ENCODE measurements around the gene PRKCI. TPM values are rescaled to one million over a fixed set of nuclear protein-coding genes. Genes with fewer than 3 reads are reported as not detected.
"Not testable (repeated sequence)": the region's sequence is repeated elsewhere in the genome, so short reads cannot be mapped to it uniquely, and the experiment has no call there.

The PRKCI gene
- total RNA-seq, 1 donor from 2014 or later, result 18.5 TPM

GRCh38 chr3:170337420-170337819 is 115.2 kb downstream of the PRKCI start:
- intact Hi-C loops (cut with micrococcal nuclease), result no loop called here

GRCh38 chr3:170338690-170339340 is 116.6 kb downstream of the PRKCI start:
- intact Hi-C loops (cut with micrococcal nuclease), result no loop called here

- intact Hi-C loops (cut with micrococcal nuclease), result not testable (repeated sequence)
Measured at GRCh38 chr3:170342273-170342672, 120.0 kb downstream of the PRKCI start.

GRCh38 chr3:170343859-170344258 is 121.6 kb downstream of the PRKCI start:
- intact Hi-C loops (cut with micrococcal nuclease), result not testable (repeated sequence)

- intact Hi-C loops (cut with micrococcal nuclease), result no loop called here
Measured at GRCh38 chr3:170344971-170345370, 122.7 kb downstream of the PRKCI start.

- intact Hi-C loops (cut with micrococcal nuclease), result no loop called here
Measured at GRCh38 chr3:170346481-170347392, 124.5 kb downstream of the PRKCI start.

GRCh38 chr3:170350515-170351413 is 128.5 kb downstream of the PRKCI start:
- intact Hi-C loops (cut with micrococcal nuclease), result loop anchor here (10.0 kb wide), 2 partner anchors 686 to 1104 kb away; partner anchors contain the start of gene MECOM

- intact Hi-C loops (cut with micrococcal nuclease), result loop anchor here (10.0 kb wide), 2 partner anchors 688 to 1102 kb away; partner anchors contain the start of gene MECOM
Measured at GRCh38 chr3:170352936-170353335, 130.7 kb downstream of the PRKCI start.

GRCh38 chr3:170353485-170353884 is 131.3 kb downstream of the PRKCI start:
- intact Hi-C loops (cut with micrococcal nuclease), result loop anchor here (10.0 kb wide), 2 partner anchors 689 to 1101 kb away; partner anchors contain the start of gene MECOM

GRCh38 chr3:170354760-170355159 is 132.5 kb downstream of the PRKCI start:
- intact Hi-C loops (cut with micrococcal nuclease), result loop anchor here (5.0 to 10.0 kb wide), 3 partner anchors 690 to 1213 kb away; partner anchors contain the start of gene MECOM

Other genes starting within 250 kb of the PRKCI start
- 5.1 and 6.5 TPM in 2 replicates for gene GPR160, start 184.4 kb upstream of the PRKCI start, total RNA-seq
- gene PHC3, start 40.7 kb upstream of the PRKCI start, total RNA-seq, result 80.5 and 81.5 TPM in 2 replicates
- gene SKIL, start 135.3 kb downstream of the PRKCI start, total RNA-seq, result 28.3 and 30.5 TPM in 2 replicates
- gene CLDN11, start 196.4 kb downstream of the PRKCI start, total RNA-seq, result 0.10 TPM in 1 of 2 replicates, not detected in the other

Data from T-helper 1 cell treated with Interleukin-12 subunit alpha and Interleukin-12 subunit beta and Interleukin-4 antibody, amounts not matched to agents 30 ng/mL and 1 ng/mL, for 36 hours (primary cell).